HepG2 (cell line): Measurements from ENCODE around the gene MYO1G.

Experiments used
- ATF1 ChIP-seq: IDR thresholded peaks from 2 replicates; pipeline ENCODE4 v1.6.1; 2016; ENCODE audit warnings: mild to moderate bottlenecking, control low read depth
- POLR2A ChIP-seq, 2 experiments: IDR thresholded peaks; 2 replicates each; pipeline ENCODE4 v1.6.1; 2011; ENCODE audit warnings: low read depth in 2 of 2, low read length in 2 of 2, mild to moderate bottlenecking in 1 of 2, moderate library complexity in 1 of 2; ENCODE audit not compliant: insufficient read depth in 1 of 2
- ZFY ChIP-seq: sonication (generic); formaldehyde crosslinking; IDR thresholded peaks from 2 replicates; pipeline ENCODE4 v1.4.0; 2020; ENCODE audit warnings: missing genetic modification reagents
- ZNF761 ChIP-seq: sonication (generic); formaldehyde crosslinking; conservative IDR thresholded peaks from 2 replicates; pipeline ENCODE4 v1.4.0; 2020; ENCODE audit warnings: mild to moderate bottlenecking, missing genetic modification reagents
- ZNF790 ChIP-seq: sonication (generic); formaldehyde crosslinking; IDR thresholded peaks from 2 replicates; pipeline ENCODE4 v1.8.0; 2022; ENCODE audit warnings: missing genetic modification reagents, mild to moderate bottlenecking, borderline replicate concordance
- TF ChIP-seq, protein P1 (sequence below): sonication (generic); formaldehyde crosslinking; IDR thresholded peaks from 2 replicates; pipeline ENCODE4 v1.4.0; 2020; ENCODE audit warnings: missing genetic modification reagents
- TF ChIP-seq, protein P2 (sequence below): sonication (generic); formaldehyde crosslinking; conservative IDR thresholded peaks from 2 replicates; pipeline ENCODE4 v1.4.0; 2020; ENCODE audit warnings: missing genetic modification reagents

DNA sequence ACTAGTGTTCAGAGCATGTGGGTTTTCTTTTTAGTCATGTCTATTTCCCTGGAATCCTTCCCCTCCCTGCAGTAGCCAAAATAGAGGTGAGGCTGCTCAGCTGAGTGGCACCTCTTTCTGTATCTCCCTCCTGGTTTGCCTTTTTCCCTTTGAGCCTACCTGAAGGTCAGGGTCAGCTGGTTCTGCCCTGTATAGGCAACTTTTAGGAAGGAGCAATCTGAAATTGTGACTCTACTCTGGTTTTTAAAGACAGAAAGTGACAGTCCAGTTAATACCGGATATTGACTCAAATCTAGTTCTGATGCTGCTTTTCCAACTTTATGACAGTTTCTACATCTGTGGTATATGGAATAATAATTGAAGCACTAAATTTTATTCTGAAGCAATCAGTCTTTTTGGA, 47.2 kb upstream of the MYO1G start:
- TF ChIP-seq POLR2A (IDR thresholded peaks at IDR 0.05; ENCODE audit: insufficient read depth in 1 of 2, low read depth in 2 of 2, low read length in 2 of 2) (no peak), ZFY (no peak), ZNF761 (CRISPR knock-in tag) (no peak), ZNF790 (CRISPR knock-in tag) (no peak), ATF1 (CRISPR knock-in tag) (no peak)
- TF ChIP-seq, protein P1, sequence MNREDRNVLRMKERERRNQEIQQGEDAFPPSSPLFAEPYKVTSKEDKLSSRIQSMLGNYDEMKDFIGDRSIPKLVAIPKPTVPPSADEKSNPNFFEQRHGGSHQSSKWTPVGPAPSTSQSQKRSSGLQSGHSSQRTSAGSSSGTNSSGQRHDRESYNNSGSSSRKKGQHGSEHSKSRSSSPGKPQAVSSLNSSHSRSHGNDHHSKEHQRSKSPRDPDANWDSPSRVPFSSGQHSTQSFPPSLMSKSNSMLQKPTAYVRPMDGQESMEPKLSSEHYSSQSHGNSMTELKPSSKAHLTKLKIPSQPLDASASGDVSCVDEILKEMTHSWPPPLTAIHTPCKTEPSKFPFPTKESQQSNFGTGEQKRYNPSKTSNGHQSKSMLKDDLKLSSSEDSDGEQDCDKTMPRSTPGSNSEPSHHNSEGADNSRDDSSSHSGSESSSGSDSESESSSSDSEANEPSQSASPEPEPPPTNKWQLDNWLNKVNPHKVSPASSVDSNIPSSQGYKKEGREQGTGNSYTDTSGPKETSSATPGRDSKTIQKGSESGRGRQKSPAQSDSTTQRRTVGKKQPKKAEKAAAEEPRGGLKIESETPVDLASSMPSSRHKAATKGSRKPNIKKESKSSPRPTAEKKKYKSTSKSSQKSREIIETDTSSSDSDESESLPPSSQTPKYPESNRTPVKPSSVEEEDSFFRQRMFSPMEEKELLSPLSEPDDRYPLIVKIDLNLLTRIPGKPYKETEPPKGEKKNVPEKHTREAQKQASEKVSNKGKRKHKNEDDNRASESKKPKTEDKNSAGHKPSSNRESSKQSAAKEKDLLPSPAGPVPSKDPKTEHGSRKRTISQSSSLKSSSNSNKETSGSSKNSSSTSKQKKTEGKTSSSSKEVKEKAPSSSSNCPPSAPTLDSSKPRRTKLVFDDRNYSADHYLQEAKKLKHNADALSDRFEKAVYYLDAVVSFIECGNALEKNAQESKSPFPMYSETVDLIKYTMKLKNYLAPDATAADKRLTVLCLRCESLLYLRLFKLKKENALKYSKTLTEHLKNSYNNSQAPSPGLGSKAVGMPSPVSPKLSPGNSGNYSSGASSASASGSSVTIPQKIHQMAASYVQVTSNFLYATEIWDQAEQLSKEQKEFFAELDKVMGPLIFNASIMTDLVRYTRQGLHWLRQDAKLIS = no peak
- TF ChIP-seq, protein P2, sequence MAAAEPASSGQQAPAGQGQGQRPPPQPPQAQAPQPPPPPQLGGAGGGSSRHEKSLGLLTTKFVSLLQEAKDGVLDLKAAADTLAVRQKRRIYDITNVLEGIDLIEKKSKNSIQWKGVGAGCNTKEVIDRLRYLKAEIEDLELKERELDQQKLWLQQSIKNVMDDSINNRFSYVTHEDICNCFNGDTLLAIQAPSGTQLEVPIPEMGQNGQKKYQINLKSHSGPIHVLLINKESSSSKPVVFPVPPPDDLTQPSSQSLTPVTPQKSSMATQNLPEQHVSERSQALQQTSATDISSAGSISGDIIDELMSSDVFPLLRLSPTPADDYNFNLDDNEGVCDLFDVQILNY (CRISPR knock-in tag) = no peak
